ENCODE results near the gene COX4I1. TPM values are rescaled to one million over a fixed set of nuclear protein-coding genes. Genes with fewer than 3 reads are reported as not detected.

Gene COX4I1
- total RNA-seq, 2 donors from 2014 or later: 1,383 to 1,567 TPM

DNA sequence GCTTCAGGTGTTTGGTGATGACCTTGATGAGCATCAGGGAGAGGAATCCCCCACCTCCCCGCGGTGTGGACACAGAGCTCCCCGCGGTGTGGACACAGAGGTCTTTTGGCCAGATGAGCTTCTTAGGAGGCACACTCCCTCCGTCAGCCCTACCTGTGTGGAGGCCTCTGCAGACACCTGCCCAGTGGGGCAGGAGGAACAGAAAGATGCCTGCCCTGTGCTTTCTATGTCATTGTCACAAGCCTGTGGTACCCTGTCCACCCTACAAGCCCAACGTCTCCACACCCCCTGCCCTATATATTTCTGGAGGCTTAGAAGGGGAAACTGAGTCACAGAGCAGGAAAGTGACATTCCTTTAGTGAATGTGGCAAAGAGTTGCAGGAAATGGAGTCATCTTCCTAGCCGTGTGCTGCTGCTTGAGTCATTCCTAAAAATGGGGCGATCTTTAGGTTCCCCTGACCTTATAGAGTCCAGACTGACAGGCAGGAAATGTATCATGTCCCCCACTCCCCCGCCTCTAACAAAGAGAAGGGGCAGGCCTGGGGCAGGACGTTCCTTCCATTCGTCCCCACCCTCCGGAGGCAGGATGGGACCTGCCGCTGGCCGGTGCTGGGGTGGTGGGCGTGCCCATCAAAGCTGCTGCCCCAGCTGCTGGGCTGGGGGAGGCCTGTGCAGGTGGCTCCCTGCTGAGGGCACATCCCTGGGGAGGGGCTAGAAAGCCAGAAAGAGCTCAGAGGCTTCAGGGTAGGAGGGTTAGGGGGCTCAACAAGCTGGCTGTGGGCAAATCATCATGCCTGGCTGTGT lies 47.6 kb upstream of the COX4I1 start:
- Histone ChIP-seq H3K9me3 (no peaks in the 10 kb centered on the region), H3K27me3 (no peaks in the 10 kb centered on the region), H3K4me1 (peaks cover 0 to 30% of the 10 kb centered on the region in 2 donors), H3K27ac (no peak overlapping the region), H3K36me3 (no peaks in the 10 kb centered on the region), H3K4me3 (no peak overlapping the region)
- DNase-seq (ENCODE audit: low spot score): no peak
- TF ChIP-seq, protein P1, sequence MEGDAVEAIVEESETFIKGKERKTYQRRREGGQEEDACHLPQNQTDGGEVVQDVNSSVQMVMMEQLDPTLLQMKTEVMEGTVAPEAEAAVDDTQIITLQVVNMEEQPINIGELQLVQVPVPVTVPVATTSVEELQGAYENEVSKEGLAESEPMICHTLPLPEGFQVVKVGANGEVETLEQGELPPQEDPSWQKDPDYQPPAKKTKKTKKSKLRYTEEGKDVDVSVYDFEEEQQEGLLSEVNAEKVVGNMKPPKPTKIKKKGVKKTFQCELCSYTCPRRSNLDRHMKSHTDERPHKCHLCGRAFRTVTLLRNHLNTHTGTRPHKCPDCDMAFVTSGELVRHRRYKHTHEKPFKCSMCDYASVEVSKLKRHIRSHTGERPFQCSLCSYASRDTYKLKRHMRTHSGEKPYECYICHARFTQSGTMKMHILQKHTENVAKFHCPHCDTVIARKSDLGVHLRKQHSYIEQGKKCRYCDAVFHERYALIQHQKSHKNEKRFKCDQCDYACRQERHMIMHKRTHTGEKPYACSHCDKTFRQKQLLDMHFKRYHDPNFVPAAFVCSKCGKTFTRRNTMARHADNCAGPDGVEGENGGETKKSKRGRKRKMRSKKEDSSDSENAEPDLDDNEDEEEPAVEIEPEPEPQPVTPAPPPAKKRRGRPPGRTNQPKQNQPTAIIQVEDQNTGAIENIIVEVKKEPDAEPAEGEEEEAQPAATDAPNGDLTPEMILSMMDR (IDR thresholded peaks at IDR 0.05): no peak

DNA sequence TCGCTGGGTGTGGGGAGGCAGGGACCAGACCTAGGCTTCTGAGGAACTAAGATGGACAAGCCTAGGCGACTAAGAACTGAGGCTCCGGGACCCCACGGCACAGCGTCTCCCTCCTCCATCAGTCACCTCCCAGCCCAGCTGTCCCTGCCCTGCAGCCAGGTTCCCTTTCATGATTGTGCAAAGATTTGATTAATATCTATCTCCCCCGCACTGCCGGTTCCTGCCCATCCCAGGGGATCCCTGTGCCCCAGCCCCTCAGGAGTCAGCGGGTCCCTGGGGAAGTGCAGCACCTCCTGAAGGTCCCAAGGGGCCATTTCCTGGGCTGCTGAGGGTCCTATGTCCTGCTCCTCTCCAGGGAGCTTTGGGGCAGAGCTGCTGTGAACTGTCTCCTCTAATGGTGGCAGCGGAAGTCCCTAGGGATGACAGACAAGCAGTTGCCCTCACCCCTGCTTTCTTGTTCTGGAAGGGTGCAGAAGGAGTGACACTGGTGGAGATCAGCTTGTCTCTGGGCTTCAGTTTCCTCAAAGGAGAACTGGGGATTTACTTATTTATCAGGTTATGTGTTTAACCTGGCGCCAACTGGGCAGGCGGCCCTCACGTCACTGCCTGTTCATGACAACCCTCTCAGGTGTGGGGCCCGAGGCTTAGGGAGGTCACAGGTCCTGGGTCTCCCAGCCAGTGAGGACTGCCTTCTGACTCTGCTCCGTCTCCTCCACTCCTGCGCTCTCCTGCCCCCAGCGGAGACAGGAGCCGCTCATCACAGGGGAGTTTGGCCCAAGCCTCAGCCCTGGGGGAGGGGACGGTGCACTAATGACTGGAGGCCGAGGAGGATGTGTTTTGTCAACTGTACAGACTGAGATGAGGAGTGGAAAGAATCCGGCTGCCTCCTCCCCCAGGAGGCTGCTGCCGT lies 46.7 kb upstream of the COX4I1 start:
- H3K4me1 ChIP-seq: peaks cover 0 to 30% of the 10 kb centered on the region in 2 donors
- no peaks in the 10 kb centered on the region for H3K27me3 ChIP-seq
- H3K27ac ChIP-seq: no peak overlapping the region
- DNase-seq (ENCODE audit: low spot score): no peak
- H3K36me3 ChIP-seq: no peaks in the 10 kb centered on the region
- H3K4me3 ChIP-seq: no peak overlapping the region
- TF ChIP-seq, protein P1 (IDR thresholded peaks at IDR 0.05): no peak
- no peaks in the 10 kb centered on the region for H3K9me3 ChIP-seq

DNA sequence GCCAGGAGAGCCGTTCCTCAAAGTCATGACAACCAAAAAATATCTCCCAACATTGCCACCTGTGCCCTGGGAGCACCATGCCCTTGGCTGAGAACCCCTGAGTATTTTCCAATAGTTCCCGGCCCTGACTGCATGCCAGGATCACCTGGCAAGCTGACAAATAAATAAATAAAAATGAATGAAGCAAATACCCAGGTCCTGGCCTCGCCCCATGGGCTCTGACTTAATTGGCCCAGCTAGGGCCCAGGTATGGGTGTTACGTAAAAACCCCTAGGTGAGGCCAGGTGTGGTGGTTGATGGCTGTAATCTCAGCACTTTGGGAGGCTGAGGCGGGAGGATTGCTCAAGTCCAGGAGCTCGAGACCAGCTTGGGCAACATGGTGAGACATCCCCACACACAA lies 45.9 kb upstream of the COX4I1 start:
- no peak for DNase-seq (ENCODE audit: low spot score)

DNA sequence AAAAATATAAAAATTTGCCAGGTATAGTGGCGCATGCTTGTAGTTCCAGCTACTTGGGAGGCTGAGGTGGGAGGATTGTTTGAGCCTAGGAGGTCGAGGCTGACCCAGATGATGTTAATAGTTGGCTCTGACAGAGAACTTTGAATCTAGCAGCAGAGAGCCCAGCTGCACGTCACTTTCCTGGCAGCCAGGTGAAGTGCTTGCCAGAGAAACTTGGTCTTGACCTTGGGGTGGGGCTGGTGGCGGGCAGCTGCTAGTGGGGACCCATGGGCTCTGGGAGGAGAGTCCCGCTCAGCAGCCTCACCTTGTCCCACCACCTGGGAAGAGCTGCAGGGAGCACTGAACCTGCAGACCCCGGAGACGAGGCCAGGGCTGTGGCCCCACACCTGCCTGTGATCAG lies 45.5 kb upstream of the COX4I1 start:
- no peaks in the 10 kb centered on the region for H3K9me3 ChIP-seq
- TF ChIP-seq, protein P1 (IDR thresholded peaks at IDR 0.05): no peak
- H3K27ac ChIP-seq: no peak overlapping the region
- no peaks in the 10 kb centered on the region for H3K27me3 ChIP-seq
- peaks cover 0 to 30% of the 10 kb centered on the region in 2 donors for H3K4me1 ChIP-seq
- DNase-seq (ENCODE audit: low spot score): no peak
- H3K4me3 ChIP-seq: no peak overlapping the region
- H3K36me3 ChIP-seq: no peaks in the 10 kb centered on the region

More for the DNA sequence above, 45.9 kb upstream of the COX4I1 start:
- Histone ChIP-seq H3K27ac (no peak overlapping the region), H3K27me3 (no peaks in the 10 kb centered on the region), H3K9me3 (no peaks in the 10 kb centered on the region), H3K4me1 (peaks cover 0 to 30% of the 10 kb centered on the region in 2 donors), H3K36me3 (no peaks in the 10 kb centered on the region), H3K4me3 (no peak overlapping the region)
- TF ChIP-seq, protein P1 (IDR thresholded peaks at IDR 0.05): no peak

DNA sequence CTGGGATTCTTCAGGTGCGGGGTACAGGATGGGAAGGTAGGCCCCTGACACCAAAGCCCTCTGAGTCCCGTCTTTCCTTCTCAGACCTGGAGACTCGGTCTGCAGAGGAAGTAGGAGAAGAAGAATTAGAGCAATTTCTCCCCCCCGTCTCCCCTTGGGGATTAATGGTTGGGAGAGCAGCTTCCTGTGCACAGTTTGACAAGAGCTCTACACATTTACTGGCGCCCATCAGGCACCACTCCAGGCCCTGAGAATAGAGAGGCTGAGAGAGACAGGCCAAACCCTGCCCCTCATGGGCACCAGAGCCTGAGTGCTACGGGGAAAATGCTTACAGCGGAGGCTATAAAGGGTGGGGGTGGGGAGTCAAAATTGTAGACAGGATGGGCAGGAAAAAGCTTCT lies 45.1 kb upstream of the COX4I1 start:
- no peak for DNase-seq (ENCODE audit: low spot score)

More for the DNA sequence above, 45.1 kb upstream of the COX4I1 start:
- TF ChIP-seq, protein P1 (IDR thresholded peaks at IDR 0.05): no peak
- Histone ChIP-seq H3K36me3 (no peaks in the 10 kb centered on the region), H3K4me3 (no peak overlapping the region), H3K4me1 (peaks cover 0 to 30% of the 10 kb centered on the region in 2 donors), H3K27me3 (no peaks in the 10 kb centered on the region), H3K27ac (no peak overlapping the region), H3K9me3 (no peaks in the 10 kb centered on the region)
